GM18511 (cell line): ENCODE measurements around the gene NXPH1.

Experiments
- ATAC-seq: cut with Tn5 transposase; IDR thresholded peaks from one replicate; pipeline ENCODE4 v1.9.1; 2021; ENCODE audit warnings: mild to moderate bottlenecking, moderate library complexity; ENCODE audit not compliant: unreplicated experiment

The NXPH1 gene

GRCh38 chr7:8435590-8436545 is 2.5 kb downstream of the NXPH1 start:
- no peak for ATAC-seq

GRCh38 chr7:8436965-8437364 is 3.6 kb downstream of the NXPH1 start:
- ATAC-seq, result peak; percentile 83

GRCh38 chr7:8437606-8438005 is 4.2 kb downstream of the NXPH1 start:
- no peak for ATAC-seq

- no peak for ATAC-seq
Observed at GRCh38 chr7:8440670-8441069, 7.3 kb downstream of the NXPH1 start.

- no peak for ATAC-seq
Observed at GRCh38 chr7:8441106-8441965, 7.9 kb downstream of the NXPH1 start.

GRCh38 chr7:8442051-8442813 is 8.8 kb downstream of the NXPH1 start:
- ATAC-seq, result no peak

GRCh38 chr7:8442814-8443304 is 9.4 kb downstream of the NXPH1 start:
- no peak for ATAC-seq

GRCh38 chr7:8443576-8444467 is 10.4 kb downstream of the NXPH1 start:
- ATAC-seq, result no peak

- ATAC-seq, result no peak
Observed at GRCh38 chr7:8444468-8444769, 11.0 kb downstream of the NXPH1 start.

GRCh38 chr7:8453535-8453934 is 20.1 kb downstream of the NXPH1 start:
- no peak for ATAC-seq

- no peak for ATAC-seq
Observed at GRCh38 chr7:8455426-8455825, 22.0 kb downstream of the NXPH1 start.

GRCh38 chr7:8462309-8462708 is 28.9 kb downstream of the NXPH1 start:
- no peak for ATAC-seq

- no peak for ATAC-seq
Observed at GRCh38 chr7:8465338-8465737, 31.9 kb downstream of the NXPH1 start.

GRCh38 chr7:8480527-8480926 is 47.1 kb downstream of the NXPH1 start:
- ATAC-seq, result no peak

- no peak for ATAC-seq
Observed at GRCh38 chr7:8481096-8481495, 47.7 kb downstream of the NXPH1 start.

- no peak for ATAC-seq
Observed at GRCh38 chr7:8481752-8482446, 48.5 kb downstream of the NXPH1 start.

GRCh38 chr7:8490391-8491045 is 57.1 kb downstream of the NXPH1 start:
- no peak for ATAC-seq

- no peak for ATAC-seq
Observed at GRCh38 chr7:8491106-8491505, 57.7 kb downstream of the NXPH1 start.
